GM19395 (cell line): ENCODE measurements around the gene GIMD1.

Source experiments
- ATAC-seq: cut with Tn5 transposase; IDR thresholded peaks from one replicate; pipeline ENCODE4 v1.9.1; 2021; ENCODE audit warnings: mild to moderate bottlenecking, moderate library complexity; ENCODE audit not compliant: unreplicated experiment

The GIMD1 gene

DNA sequence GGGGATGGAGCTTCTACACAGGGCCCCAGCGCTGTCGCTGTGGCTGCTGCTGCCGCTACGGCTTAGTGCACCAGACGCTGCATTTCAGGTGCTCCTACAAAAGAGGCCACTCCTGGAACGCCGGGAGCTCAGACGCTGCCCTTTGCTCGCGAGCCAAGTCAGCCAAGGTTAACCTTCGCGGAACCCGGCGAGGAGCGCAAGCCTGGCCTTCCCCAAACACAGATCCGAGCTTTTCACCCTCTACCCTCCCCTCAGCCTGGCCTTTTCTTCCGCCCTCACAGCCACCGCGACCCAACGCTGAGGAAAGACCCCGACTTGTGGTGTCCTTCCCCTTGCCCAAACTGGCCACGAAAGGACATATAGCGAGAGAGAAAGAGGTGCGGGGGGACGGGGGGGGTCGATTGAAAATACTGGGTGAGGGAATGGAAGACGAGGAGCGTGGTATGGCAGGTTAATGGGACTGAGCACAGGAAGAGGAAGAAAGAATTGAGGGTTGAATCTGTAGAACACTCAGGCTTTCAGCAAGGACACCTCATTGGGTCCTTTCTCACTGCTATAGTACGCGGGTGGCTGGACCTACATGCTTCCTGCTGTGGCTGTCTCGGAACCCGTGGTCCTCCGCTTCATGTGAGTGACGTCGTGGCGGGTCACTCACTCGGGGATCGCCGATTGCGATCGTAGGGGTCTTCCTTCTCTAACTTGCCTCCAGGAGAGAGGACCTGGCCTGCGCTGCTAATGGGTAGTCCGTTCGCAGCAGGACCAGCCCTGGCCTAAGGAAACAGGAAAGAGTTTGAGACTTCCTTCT is 52.4 kb downstream of the GIMD1 start, which contains the start of the genes AIMP1 and TBCK:
Gene AIMP1, plus strand, starts transcription at position 583 of the 805 bp plus-strand sequence. CDS start 8,460 bp downstream, outside the sequence.
Gene TBCK, minus strand, starts transcription at position 242 of the 805 bp plus-strand sequence. CDS start 7,249 bp downstream, outside the sequence.
- ATAC-seq = peak; percentile 89

DNA sequence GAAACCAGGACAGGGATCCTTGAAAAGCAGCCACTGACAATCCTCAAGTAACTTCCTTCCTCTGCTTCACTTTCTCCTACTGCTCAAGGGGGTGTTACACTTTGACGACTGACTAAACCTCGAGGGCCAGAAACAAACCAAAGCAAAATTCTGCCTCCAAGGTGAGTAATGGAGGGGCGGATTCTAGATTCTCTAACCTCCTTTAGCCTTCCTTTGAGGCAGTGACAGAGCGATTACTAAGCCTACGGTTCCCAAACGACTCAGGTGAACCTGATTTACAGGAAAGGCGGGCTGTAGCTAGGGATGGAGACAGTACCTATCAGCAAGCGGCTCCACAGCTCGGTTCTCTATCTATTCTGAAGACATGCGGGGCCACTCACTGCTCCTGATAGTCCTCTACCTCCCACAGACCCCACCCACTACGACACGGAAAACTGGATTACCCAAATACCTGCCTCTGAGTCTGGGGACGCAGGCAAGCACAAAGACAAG is 53.1 kb downstream of the GIMD1 start:
- peak; percentile 30 for ATAC-seq

DNA sequence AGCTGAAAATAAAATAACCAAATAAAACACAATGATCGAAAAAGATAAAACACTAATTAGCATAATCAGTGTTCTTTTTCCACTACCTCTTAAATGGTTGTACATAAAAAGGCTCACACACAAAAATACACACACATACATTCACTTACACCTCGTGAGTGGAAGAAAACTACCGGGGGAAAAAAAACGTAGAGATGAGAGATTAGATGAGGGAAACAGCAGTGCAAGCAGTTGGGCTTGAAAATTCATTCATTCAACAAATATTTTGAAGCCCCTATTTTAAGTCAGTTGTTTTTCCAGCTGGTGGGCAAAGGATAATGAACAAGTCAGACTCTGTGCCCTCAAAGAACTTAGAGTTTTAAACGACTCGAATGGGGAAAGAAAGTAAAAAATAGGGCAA is 53.6 kb downstream of the GIMD1 start:
- no peak for ATAC-seq

DNA sequence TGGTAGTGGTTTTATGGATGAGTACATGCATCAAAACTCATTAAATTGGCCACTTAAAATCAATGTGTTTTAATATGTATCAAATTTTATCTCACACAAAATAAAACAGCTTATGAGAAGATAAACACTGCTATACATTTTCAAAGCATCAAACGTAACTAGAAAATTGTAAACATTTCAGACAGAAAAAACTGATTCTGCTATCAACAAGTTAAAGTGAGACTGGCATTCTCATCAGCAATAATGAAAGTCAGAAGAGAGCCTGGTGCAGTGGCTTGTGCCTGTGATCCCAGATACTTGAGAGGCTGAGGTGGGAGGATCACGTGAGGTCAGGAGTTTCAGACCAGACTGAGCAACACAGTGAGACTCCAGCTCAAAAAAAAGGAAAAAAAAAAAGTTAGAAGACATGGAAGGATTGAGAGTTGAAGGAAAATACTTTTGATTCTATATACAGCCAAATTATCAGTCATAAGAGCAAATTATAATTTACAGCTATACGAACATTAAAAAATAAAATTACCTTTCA is 55.5 kb downstream of the GIMD1 start:
- no peak for ATAC-seq

DNA sequence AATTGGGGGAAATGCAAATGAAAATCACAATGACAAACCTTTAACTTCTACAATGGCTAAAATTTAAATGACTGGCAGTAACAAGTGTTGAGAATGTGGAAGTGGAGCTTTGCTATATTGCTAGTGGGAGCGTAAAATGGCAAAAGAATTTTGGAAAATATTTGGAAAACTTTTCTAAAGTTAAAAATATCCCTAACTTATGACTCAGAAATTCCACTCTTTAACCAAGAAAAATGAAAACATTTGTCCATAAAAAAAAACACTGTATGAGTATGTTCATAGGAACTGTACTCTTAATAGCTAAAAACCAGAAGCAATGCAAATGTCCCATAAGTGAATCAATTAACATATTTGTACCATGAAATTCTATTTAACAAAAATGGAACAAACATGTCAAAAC is 56.2 kb downstream of the GIMD1 start:
- no peak for ATAC-seq
